NCI-H526 (cell line): Measurements from ENCODE around the gene EBI3.
"Not testable (repeated sequence)": the region's sequence is repeated elsewhere in the genome, so short reads cannot be mapped to it uniquely, and the experiment has no call there.

Source experiments
- DNase-seq, 2 experiments: peaks; one replicate each; lab custom pipeline; 2025; lab: John Stamatoyannopoulos, UW

Gene EBI3

DNA sequence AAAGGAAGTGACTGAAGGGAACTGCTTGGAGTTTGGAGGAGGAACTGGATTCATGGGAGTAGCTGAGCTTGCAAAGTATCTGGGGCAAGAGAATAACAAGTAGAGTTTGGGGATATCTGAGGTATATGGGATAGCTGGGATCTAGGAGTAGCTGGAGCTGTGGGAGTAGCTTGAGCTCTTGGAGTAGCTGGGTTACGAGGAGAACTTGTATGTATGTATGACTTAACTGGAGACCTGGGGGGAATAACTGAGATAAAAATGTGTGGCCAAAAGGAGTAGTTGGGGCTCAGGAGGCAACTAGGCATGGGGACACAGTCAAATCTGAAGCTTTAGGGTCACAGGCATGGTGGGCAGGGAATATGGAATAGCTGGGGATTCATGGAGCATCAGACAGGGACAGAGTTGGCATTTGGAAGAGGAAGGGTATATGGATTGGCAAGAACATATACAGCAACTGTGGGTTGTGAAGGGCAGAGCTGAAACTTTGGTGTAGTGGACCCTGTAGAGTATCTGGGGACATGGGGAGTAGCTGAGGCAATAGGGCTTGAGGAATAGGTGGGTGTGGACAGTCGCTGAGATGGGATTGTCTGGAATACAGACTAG, 28.3 kb upstream of the EBI3 start:
- no peak for DNase-seq

DNA sequence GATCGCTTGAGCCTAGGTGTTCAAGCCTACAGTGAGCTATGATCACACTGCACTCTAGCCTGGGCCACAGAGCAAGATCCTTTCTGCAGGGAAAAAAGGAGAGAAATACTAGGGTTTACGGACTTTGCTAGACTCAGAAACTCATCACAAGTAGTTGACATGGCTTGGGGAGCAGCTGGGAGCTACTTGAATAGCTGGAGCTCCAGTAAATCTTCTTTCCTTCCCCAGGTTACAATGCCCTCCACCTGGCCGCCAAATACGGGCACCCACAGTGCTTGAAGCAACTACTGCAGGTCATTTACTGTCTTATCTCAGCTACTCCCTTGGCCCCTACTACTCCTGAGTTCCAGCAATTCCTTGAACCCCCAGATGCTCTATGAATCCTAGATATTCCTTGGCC, 27.5 kb upstream of the EBI3 start:
- no peak for DNase-seq

- DNase-seq, result no peak
Measured at GRCh38 chr19:4206818-4207484, 22.4 kb upstream of the EBI3 start.

GRCh38 chr19:4208385-4209094, 20.8 kb upstream of the EBI3 start:
- peak in 1 of 2 experiments; percentile 39 for DNase-seq

DNA sequence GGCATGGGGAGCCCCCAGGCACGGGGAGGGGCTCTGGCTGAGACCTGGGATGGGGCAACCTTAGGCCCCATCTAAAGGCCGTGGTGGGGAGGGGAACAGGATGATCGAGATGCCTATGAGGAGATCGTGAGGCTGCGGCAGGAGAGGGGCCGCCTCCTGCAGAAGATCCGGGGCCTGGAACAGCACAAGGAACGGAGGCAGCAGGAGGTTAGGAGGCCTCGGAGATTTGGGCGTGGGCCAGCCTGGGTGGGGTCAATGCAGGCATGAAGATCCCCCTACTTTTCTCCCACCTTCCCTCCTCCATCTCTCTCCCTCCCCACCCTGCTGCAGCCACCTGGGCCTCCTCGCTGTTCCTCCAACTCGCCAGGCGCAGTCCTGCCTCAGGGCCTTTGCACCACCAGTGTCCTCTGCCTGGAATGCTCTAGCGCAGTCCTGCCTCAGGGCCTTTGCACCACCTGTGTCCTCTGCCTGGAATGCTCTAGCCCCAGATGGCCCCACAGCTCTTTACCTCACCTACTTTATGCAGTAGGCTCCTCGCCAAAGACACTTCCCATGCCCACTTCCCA, 19.1 kb upstream of the EBI3 start:
- no peak for DNase-seq

DNA sequence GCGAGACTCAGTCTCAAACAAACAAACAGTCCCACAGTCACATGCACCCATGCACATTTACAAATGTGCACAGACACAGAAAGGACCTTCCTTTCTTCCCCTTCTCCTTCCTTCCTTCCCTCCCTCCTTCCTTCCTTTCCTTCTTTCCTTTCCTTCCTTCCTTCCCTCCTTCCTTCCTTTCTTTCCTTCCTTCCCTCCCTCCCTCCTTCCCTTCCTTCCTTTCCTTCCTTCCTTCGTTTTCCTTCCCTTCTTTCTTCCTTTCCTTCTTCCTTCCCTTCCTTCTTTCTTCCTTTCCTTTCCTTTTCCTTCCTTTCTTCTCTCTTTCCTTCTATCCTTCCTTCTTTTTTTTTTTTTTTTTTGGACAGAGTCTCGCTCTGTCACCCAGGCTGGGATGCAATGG, 16.2 kb upstream of the EBI3 start:
- no peak for DNase-seq

DNA sequence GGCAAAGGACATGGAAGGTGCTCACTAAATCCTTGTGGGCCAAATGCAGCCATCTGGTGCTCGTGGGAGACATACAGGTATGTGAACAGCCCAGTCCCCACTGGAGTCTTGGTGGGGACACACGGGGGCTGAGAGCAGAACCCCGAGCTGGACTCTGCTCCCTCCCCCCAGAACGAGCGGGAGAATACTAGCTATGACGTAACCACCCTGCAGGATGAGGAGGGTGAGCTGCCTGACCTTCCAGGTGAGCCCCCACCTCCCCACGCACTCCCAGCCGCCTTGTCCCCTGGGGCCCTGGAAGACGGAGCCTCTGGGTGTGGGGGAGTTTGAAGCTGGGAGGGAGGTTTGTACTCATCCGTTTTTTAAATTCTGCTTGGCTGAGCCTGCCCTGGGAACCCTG, 13.5 kb upstream of the EBI3 start:
- no peak for DNase-seq

GRCh38 chr19:4216846-4217245, 12.5 kb upstream of the EBI3 start:
- DNase-seq, result no peak

GRCh38 chr19:4217429-4218264, 11.7 kb upstream of the EBI3 start:
- DNase-seq, result no peak

- DNase-seq, result not testable (repeated sequence)
Measured at GRCh38 chr19:4218523-4218922, 10.8 kb upstream of the EBI3 start.

DNA sequence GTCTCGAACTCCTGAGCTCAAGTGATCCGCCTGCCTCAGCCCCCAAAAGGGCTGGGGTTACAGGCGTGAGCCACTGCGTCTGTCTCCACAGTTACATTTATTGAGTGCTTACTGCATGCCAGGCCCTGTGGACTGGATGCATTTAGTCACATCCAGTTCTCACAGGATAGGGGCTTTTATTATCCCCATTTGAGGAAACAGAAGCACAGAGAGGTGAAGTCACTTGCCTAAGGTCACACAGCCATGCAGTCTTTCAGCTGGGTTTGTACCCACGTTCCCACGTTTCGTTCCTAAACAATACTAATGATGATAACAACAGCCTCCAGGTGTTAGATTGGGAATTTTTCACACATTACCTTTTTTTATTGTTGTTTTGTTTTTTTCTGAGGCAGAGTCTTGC, 9.1 kb upstream of the EBI3 start:
- DNase-seq, result no peak

DNA sequence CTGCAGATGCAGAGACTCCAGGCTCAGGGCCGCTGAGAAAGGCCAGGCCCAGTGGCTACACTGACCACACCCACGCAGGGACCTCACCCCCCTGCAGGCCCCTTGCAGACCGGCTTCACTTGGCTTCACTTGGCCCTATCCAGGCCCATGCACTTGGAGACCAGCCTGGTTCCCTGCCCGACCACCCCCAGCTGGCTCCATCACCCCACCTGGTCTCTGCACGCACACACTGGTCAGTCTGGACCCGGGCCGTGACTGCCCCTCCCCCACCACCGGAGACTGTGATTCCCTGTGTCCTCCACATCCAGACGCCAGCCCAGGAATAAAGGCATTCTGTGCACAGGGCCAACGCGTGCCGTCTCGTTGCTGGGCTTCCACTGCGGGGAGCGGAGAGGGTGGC, 4.9 kb upstream of the EBI3 start:
- DNase-seq, result no peak

DNA sequence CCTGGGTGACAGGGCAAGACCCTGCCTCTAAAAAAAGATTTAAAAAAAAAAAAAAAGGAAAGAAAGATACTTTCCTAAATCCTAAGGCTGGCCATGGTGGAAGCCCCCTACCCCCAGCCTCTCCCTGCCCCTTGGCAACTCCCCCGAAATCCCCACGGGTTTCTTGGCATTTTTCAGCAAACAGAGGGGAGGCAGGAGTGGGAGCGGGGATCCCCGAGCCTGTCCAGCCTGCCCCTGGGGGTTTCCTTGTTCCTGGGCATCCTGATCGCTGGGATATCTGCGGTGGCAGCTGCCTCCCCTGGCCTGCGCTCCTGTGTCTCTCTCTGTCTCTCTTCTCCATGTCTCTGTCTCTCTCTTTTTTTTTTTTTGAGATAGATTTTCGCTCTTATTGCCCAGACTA, 3.4 kb upstream of the EBI3 start:
- no peak for DNase-seq

GRCh38 chr19:4227771-4228170, 1.6 kb upstream of the EBI3 start:
- DNase-seq, result no peak

DNA sequence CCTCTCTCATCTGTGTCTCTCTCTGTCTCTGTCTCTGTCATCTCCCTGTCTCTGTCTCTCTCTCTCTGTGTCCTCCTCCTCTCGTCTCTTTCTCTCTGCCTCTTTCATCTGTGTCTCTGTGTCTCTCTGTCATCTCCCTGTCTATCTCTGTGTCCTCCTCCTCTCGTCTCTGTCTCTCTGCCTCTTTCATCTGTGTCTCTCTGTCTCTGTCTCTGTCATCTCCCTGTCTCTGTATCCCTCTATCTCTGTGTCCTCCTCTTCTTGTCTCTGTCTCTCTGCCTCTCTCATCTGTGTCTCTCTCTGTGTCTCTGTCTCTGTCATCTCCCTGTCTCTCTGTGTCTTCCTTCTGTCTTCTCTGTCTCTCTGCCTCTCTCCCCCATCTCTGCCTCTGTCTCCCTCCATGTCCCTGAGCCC, 551 bp upstream of the EBI3 start:
- no peak for DNase-seq

GRCh38 chr19:4230237-4230636, 914 bp downstream of the EBI3 start:
- not testable (repeated sequence) for DNase-seq

- not testable (repeated sequence) for DNase-seq
Measured at GRCh38 chr19:4231521-4231920, 2.2 kb downstream of the EBI3 start.

DNA sequence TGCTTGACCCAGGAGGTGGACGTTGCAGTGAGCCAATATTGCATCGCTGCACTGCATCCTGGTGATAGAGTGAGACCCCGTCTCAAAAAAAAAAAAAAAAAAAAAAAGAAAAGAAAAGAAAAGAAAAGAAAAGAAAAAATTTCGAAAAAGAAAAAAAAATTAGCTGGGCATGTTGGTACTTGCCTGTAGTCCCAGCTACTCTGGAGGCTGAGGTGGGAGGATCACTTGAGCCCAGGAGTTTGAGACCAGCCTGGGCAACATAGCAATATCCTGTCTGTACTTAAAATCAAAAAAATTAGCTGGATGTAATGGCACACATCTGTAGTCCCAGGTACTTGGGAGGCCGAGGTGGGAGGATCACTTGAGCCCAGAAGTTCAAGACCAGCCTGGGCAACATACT, 2.8 kb downstream of the EBI3 start:
- DNase-seq, result not testable (repeated sequence)

DNA sequence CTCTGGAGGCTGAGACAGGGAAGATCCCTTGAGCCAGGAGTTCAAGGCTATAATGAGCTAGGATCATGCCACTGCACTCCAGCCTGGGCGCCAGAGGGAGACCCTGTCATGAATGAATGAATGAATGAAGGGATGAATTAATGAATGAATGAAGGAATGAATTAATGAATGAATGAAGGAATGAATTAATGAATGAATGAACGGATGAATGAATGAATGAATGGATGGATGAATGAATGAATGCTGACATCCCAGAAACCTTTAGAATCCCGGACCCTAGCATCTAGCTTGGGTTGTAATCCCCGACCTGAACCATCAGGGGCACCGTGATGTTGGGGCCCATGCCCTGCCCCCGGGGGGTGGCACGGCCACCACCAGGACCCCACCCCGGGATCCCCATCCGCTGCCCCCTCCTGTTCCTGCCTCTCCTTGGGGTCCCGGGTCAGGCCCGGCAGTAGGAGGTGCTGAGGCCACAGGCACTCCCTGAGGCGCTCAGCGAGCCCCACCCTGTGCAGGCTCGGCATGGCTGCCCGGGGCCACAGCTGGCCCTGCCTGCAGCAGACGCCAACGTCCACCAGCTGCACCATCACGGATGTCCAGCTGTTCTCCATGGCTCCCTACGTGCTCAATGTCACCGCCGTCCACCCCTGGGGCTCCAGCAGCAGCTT, 3.4 kb downstream of the EBI3 start:
- DNase-seq, result no peak

DNA sequence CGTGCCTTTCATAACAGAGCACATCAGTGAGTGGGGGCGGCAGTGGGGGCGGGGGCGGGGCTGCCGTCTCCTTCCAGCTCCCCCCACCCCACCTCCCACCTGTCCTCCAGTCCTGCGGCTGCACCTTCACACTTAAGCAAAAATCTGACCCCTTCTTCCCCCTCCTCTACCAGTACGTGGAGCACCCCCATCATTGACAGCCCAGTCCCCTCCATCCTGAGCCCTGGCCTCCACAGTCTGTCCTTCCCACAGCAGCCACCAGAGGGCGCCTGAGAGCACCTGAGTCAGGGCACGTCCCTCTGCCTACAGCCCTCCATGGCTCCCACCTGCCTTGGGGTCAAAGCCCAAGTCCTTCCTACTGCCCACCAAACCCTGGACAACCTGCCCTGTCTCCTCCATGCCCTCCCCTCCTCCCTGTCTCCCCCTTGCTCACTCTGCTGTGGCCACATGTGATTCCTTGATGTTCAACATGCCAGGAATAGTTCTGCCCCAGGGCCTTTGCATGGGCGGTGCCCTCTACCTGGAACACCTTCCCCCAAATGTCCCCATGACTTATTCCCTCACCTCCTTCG, 4.0 kb downstream of the EBI3 start:
- DNase-seq, result peak in 1 of 2 experiments; percentile 49

- no peak for DNase-seq
Measured at GRCh38 chr19:4234142-4234861, 5.0 kb downstream of the EBI3 start.
